Lung (tissue), 12 donors: ENCODE measurements around the gene CSMD2. TPM values are rescaled to one million over a fixed set of nuclear protein-coding genes. Genes with fewer than 3 reads are reported as not detected.

Experiments
- ATAC-seq: fragments of 200-7000 bp; cut with Tn5 transposase; one replicate; pipeline ENCODE4 v1.9.1; 2020; ENCODE audit warnings: moderate number of reproducible peaks; ENCODE audit not compliant: insufficient read depth, low FRiP score
- DNase-seq, 3 donors: peaks; one replicate each; pipeline ENCODE4 v3.0.0-alpha.2; 2013 to 2017
- H3K27ac ChIP-seq, 2 donors: one replicate each; pipeline ENCODE4 v1.5.1; 2013; ENCODE audit warnings: mild to moderate bottlenecking in 2 of 2, moderate library complexity in 2 of 2, control low read depth in 1 of 2, inconsistent platforms in 1 of 2, low read depth in 1 of 2, low read length in 1 of 2
- H3K27me3 ChIP-seq, 3 donors: one replicate each; pipeline ENCODE4 v1.5.1; 2013; ENCODE audit warnings: low read length in 2 of 3; ENCODE audit not compliant: control insufficient read depth in 3 of 3, insufficient read depth in 3 of 3
- H3K36me3 ChIP-seq, 4 donors: one replicate each; pipeline ENCODE4 v1.5.1; 2013; ENCODE audit warnings: low read length in 4 of 4, mild to moderate bottlenecking in 1 of 4, moderate library complexity in 1 of 4; ENCODE audit not compliant: control insufficient read depth in 4 of 4, insufficient read depth in 4 of 4
- H3K4me1 ChIP-seq, 5 donors: one replicate each; pipeline ENCODE4 v1.5.1; 2013; ENCODE audit warnings: low read length in 5 of 5, mild to moderate bottlenecking in 2 of 5, moderate library complexity in 1 of 5; ENCODE audit not compliant: control insufficient read depth in 5 of 5, insufficient read depth in 5 of 5
- H3K4me3 ChIP-seq: one replicate; pipeline ENCODE4 v1.5.1; 2013; ENCODE audit warnings: mild to moderate bottlenecking, control low read depth, moderate library complexity
- H3K9ac ChIP-seq, 2 donors: one replicate each; pipeline ENCODE4 v1.5.1; 2013; ENCODE audit warnings: low read length in 2 of 2, control low read depth in 1 of 2; ENCODE audit not compliant: insufficient read depth in 1 of 2
- H3K9me3 ChIP-seq, 4 donors: one replicate each; pipeline ENCODE4 v1.5.1; 2013; ENCODE audit warnings: low read length in 3 of 4, mild to moderate bottlenecking in 1 of 4, moderate library complexity in 1 of 4; ENCODE audit not compliant: control insufficient read depth in 4 of 4, insufficient read depth in 3 of 4
- WGBS, 2 donors: extraction: QIAGEN DNeasy Blood & Tissue Kit; methylation state at CpG; one replicate each; pipeline ENCODE4 v1.1.7; 2013; 5-methylcytosine and 5-hydroxymethylcytosine counted together
- polyA plus RNA-seq, 2 donors: library from polyadenylated mRNA; stranded (reverse); fragments of 200-250 nt; gene quantifications; one replicate each; pipeline ENCODE4 v1.2.1, GENCODE V29; 2013
- total RNA-seq, 2 donors: library from RNA; depleted of rRNA in 1 of 2; stranded (reverse); fragments of >200 nt in 1 of 2; gene quantifications; one replicate each; pipeline ENCODE4 v1.2.1, GENCODE V29; 2014 to 2021
- TF ChIP-seq, protein P1 (sequence below): IDR thresholded peaks from 2 replicates; pipeline ENCODE4 v1.5.1; 2012; ENCODE audit warnings: mild to moderate bottlenecking; ENCODE audit errors: control extremely low read depth, extremely low read depth
- donor health status: control.
- donor health status: control.
- donor health status: Bipolar disorder and iron deficiency.
- donor health status: healthy.
- donor health status: DM: yes; HTN: yes; CAD: no.

The CSMD2 gene
- total and polyA plus RNA-seq, 4 donors: 0.11 to 1.2 (median 0.39) TPM

DNA sequence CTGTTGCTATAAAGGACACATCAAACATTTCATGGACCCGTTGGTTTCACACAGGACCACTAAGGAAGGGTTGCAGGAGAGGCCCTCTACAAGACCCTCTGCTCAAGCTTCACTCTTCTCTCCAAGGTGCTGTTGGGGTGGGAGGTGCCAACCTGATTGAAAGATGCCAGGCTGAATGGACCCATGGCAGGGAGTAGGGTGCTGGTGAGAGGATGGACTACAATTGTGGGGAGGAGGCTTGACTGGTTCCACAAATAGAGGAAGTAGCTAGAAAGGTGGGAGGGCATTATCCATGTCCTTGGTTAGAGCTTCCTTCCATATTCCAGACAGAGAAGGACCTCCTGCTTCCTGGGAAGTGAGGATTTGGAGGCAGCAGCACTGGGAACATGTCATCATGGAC is 468.7 kb downstream of the CSMD2 start:
- Histone ChIP-seq H3K4me3 (no peak overlapping the region), H3K27me3 (peaks cover 0 to 8% (median 3%) of the 10 kb centered on the region in 3 donors), H3K9me3 (peaks cover 0 to 6% (median 0%) of the 10 kb centered on the region in 4 donors), H3K4me1 (no peaks in the 10 kb centered on the region), H3K27ac (no peak overlapping the region), H3K9ac (no peak overlapping the region), H3K36me3 (no peaks in the 10 kb centered on the region)
- TF ChIP-seq, protein P1, sequence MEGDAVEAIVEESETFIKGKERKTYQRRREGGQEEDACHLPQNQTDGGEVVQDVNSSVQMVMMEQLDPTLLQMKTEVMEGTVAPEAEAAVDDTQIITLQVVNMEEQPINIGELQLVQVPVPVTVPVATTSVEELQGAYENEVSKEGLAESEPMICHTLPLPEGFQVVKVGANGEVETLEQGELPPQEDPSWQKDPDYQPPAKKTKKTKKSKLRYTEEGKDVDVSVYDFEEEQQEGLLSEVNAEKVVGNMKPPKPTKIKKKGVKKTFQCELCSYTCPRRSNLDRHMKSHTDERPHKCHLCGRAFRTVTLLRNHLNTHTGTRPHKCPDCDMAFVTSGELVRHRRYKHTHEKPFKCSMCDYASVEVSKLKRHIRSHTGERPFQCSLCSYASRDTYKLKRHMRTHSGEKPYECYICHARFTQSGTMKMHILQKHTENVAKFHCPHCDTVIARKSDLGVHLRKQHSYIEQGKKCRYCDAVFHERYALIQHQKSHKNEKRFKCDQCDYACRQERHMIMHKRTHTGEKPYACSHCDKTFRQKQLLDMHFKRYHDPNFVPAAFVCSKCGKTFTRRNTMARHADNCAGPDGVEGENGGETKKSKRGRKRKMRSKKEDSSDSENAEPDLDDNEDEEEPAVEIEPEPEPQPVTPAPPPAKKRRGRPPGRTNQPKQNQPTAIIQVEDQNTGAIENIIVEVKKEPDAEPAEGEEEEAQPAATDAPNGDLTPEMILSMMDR: no peak
- DNase-seq (no peak), ATAC-seq (no peak)
- WGBS, 2 donors: 74 to 100% methylated on average over 1 of the region's 1 CpG

- no peaks in the 10 kb centered on the region for H3K4me1 ChIP-seq
- peaks cover 0 to 13% (median 0%) of the 10 kb centered on the region in 3 donors for H3K27me3 ChIP-seq
- TF ChIP-seq, protein P1: no peak
- H3K9ac ChIP-seq: no peak overlapping the region
- H3K9me3 ChIP-seq: no peaks in the 10 kb centered on the region
- no peak overlapping the region for H3K4me3 ChIP-seq
- ATAC-seq: no peak
- no peak overlapping the region for H3K27ac ChIP-seq
- DNase-seq: no peak
- 92 to 96% methylated on average over 7 of the region's 7 CpGs for WGBS, 2 donors
- no peaks in the 10 kb centered on the region for H3K36me3 ChIP-seq
These were observed 472.5 kb downstream of the CSMD2 start for GRCh38 chr1:33692206-33693188.

- H3K36me3 ChIP-seq: no peaks in the 10 kb centered on the region
These were observed 478.0 kb downstream of the CSMD2 start for GRCh38 chr1:33687000-33687399.

More at GRCh38 chr1:33687000-33687399, 478.0 kb downstream of the CSMD2 start:
- no peak for DNase-seq
- Histone ChIP-seq H3K9ac (no peak overlapping the region), H3K27ac (no peak overlapping the region), H3K9me3 (peaks cover 0 to 4% (median 0%) of the 10 kb centered on the region in 4 donors), H3K4me1 (peaks cover 0 to 4% (median 0%) of the 10 kb centered on the region in 5 donors), H3K4me3 (no peak overlapping the region), H3K27me3 (peaks cover 0 to 4% (median 0%) of the 10 kb centered on the region in 3 donors)
- TF ChIP-seq, protein P1: no peak
- ATAC-seq: no peak
- WGBS, 2 donors: 91 to 94% methylated on average over 1 of the region's 1 CpG
